GM18867 (cell line): Measurements from ENCODE around the gene LAPTM4A.
"Not testable (repeated sequence)": the region's sequence is repeated elsewhere in the genome, so short reads cannot be mapped to it uniquely, and the experiment has no call there.

ENCODE experiments used
- ATAC-seq: cut with Tn5 transposase; IDR thresholded peaks from one replicate; pipeline ENCODE4 v1.9.1; 2021; ENCODE audit warnings: mild to moderate bottlenecking, moderate library complexity; ENCODE audit not compliant: unreplicated experiment

LAPTM4A gene

GRCh38 chr2:20052861-20053281 lies 1.4 kb upstream of the LAPTM4A start:
- no peak for ATAC-seq

GRCh38 chr2:20052229-20052851 lies 912 bp upstream of the LAPTM4A start:
- ATAC-seq = no peak

- ATAC-seq = peak; percentile 23
Observed at GRCh38 chr2:20050646-20051531, 539 bp downstream of the LAPTM4A start.

- ATAC-seq = peak; percentile 34
Observed at GRCh38 chr2:20050104-20050645, 1.3 kb downstream of the LAPTM4A start.

GRCh38 chr2:20049637-20050036 lies 1.8 kb downstream of the LAPTM4A start:
- ATAC-seq = no peak

- ATAC-seq = no peak
Observed at GRCh38 chr2:20048488-20049448, 2.7 kb downstream of the LAPTM4A start.

GRCh38 chr2:20045712-20046292 lies 5.6 kb downstream of the LAPTM4A start:
- not testable (repeated sequence) for ATAC-seq

GRCh38 chr2:20044778-20045177 lies 6.7 kb downstream of the LAPTM4A start:
- no peak for ATAC-seq

- ATAC-seq = no peak
Observed at GRCh38 chr2:20042531-20042930, 8.9 kb downstream of the LAPTM4A start.

GRCh38 chr2:20040489-20041172 lies 10.8 kb downstream of the LAPTM4A start:
- no peak for ATAC-seq

GRCh38 chr2:20037660-20038059 lies 13.8 kb downstream of the LAPTM4A start:
- no peak for ATAC-seq

GRCh38 chr2:20035955-20036666 lies 15.3 kb downstream of the LAPTM4A start:
- ATAC-seq = no peak

GRCh38 chr2:20034821-20035220 lies 16.6 kb downstream of the LAPTM4A start:
- ATAC-seq = no peak

GRCh38 chr2:20034218-20034617 lies 17.2 kb downstream of the LAPTM4A start:
- ATAC-seq = no peak

GRCh38 chr2:20033322-20033721 lies 18.1 kb downstream of the LAPTM4A start:
- ATAC-seq = no peak

GRCh38 chr2:20030224-20030623 lies 21.2 kb downstream of the LAPTM4A start:
- ATAC-seq = no peak

- ATAC-seq = no peak
Observed at GRCh38 chr2:20027705-20028434, 23.6 kb downstream of the LAPTM4A start.

GRCh38 chr2:20027260-20027677 lies 24.2 kb downstream of the LAPTM4A start:
- no peak for ATAC-seq
